Middle frontal gyrus (tissue), 1 donor: ENCODE measurements around the gene POMGNT1.
"Not testable (repeated sequence)": the region's sequence is repeated elsewhere in the genome, so short reads cannot be mapped to it uniquely, and the experiment has no call there.

Source experiments
- DNase-seq: peaks from one replicate; pipeline ENCODE4 v3.0.0-alpha.2; 2015; ENCODE audit warnings: low spot score; ENCODE audit errors: extremely low spot score

POMGNT1 gene

GRCh38 chr1:46197964-46198811 lies at the start of gene POMGNT1:
POMGNT1 (minus strand) TSS chr1:46198434; CDS start chr1:46197821, 613 bp downstream.
- peak; percentile 36 for DNase-seq

DNA sequence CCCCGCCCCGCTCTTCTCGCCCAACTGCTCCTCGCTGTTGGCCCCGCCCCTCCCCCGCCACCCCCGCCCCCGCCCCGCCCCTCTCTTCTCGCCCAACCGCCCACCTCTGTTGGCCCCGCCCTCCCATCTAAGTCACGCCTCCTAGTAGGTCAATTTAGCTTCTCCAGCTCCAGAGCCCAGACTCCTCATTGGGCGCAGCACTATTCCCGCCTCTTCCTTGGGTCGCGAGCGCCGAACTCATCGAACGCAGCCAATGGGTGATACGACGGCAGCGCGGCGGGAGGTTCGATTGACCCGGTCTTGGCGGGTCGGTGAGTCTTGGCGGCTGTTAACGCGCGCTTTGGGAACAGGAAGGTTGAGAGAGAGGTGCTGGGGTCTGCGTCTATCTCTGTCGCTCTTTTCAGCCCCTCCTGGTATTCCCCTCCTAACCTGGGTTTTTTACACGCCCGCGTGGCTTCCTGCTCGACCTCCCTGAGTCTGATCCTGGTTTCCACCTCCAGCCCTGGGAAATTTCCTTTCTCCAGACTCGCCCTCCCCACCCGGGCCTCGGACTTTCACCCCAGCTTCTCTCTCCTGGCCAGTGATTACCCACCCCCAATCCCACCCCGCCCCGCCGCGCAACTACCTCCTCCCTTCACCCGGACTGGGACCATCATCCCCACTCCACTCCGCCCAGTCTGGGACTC lies 49.3 kb upstream of the POMGNT1 start, which contains the start of gene RAD54L:
TSS of gene RAD54L (plus strand) at position 328 of the 686 bp plus-strand sequence. CDS start 643 bp downstream, outside the sequence.
- peak; percentile 96 for DNase-seq

DNA sequence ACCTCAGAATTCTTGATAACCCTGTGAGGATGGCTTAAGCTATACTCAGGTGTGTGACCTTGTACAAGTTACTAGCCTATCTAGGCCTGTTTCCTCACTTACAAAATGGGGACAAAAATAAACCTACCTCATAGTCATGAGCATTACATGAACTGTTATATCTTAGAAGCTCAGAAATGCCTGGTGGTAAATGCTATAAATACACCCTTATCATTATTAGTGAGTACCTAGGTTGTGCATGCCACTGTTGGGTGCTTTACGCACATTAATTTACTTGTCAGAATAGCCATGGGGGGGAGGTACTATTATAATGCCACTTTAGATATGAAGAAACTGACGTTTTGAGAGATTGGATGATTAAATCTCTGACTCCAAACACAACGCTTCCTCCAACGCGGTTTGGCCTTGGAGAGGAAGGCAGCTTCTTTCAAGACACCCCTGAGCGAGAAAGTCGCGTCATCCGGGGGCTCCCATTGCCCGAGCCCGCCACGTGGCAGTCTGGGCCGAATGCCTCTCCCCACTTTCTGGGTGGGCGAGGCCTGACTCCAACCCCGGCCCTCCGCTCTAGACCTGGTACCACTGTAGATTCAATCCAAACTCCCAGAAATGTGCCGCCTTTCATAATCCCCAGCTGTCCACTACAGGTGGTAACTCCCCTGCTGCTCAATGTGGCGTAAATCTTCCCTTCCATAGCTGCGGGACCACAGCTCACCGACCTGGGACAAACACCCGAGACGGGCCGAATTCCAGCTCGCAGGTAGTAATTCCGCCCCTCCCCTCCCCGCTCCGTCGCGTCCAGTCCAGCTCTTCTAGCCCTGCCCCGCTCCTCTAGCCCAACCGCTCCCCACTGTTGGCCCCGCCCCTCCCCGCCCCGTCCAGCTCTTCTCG lies 48.6 kb upstream of the POMGNT1 start:
- DNase-seq, result no peak

DNA sequence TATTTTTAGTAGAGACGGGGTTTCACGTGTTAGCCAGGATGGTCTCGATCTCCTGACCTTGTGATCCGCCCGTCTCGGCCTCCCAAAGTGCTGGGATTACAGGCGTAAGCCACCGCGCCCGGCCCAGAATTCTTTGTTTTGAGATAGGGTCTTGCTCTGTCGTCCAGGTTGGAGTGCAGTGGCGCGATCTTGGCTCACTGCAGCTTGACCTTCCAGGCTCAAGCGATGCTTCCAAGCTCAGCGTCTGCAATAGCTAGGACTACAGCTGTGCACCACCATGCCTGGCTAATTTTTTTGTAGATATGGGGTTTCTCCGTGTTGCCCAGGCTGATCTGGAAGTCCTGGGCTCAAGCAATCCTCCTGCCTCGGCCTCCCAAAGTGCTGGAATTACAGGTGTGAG lies 47.9 kb upstream of the POMGNT1 start:
- not testable (repeated sequence) for DNase-seq

DNA sequence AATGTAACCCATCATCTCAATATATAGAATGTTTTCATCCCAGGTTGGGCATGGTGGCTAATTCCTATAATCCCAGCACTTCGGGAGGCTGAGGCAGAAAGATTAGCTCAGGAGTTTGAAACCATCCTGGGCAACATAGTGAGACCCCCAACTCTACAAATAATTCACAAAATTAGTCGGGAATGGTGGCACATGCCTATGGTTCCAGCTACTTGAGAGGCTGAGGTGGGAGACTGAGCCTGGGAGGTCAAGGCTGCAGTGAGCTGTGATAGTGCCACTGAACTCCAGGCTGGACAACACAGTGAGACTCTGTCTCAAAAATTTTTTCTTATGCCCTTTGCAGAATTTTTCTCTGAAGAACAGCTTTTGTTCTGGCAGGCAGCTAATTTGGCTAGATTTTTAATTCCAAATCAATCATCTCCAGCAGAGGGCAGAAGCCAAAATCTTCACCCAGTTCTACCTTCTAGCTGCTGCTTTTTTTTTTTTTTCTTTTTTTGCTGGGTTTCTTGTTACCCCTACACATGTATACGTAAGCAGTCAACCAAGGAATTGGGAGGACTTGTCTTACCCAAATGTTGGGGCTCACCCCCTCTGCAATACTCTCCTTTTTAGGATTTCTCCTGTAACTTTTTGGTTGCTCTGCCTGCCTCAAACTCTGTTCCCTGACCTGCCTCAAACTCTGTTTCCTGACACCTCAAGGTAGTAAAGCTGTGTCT lies 46.6 kb upstream of the POMGNT1 start:
- no peak for DNase-seq

- not testable (repeated sequence) for DNase-seq
Measured at GRCh38 chr1:46243831-46244230, 45.6 kb upstream of the POMGNT1 start.

DNA sequence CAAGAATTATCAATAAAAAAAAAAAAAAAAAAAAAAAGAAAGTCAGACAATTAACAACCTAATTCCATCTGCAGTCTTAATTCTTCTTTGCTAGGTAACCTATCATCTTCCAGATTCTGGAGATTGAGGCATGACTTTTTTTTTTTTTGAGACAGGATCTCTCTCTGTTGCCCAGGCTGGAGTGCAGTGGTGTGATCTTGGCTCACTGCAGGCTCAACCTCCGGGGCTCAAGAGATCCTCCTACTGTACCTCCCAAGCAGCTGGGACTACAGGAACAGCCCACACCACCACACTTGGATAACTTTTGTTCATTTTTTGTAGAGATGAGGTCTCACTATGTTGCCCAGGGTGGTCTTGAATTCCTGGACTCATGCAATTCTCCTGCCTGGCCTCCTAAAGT lies 44.7 kb upstream of the POMGNT1 start:
- DNase-seq, result no peak

- DNase-seq, result not testable (repeated sequence)
Measured at GRCh38 chr1:46241733-46242132, 43.5 kb upstream of the POMGNT1 start.

GRCh38 chr1:46238865-46239264 lies 40.6 kb upstream of the POMGNT1 start:
- DNase-seq, result not testable (repeated sequence)

DNA sequence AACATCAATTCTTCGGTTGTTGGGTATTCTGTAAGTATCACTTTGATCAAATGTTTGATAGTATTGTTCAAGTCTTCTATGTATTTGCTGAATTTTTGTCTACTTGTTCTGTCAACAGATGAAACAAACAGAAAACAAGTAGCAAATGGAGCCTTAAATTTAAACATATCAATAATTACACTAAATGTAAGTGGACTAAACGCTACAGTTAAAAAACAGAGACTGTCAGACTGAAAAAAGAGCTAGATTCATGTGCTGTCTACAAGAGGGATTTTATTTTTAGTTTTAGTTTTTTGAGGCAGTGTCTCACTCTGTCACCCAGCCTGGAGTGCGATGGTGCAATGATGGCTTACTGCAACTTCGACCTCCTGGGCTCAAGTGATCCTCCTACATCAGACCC lies 38.6 kb upstream of the POMGNT1 start:
- no peak for DNase-seq

- DNase-seq, result not testable (repeated sequence)
Measured at GRCh38 chr1:46231231-46231630, 33.0 kb upstream of the POMGNT1 start.

GRCh38 chr1:46224966-46225365 lies 26.7 kb upstream of the POMGNT1 start:
- no peak for DNase-seq

- DNase-seq, result peak; percentile 59
Measured at GRCh38 chr1:46223472-46223943, 25.3 kb upstream of the POMGNT1 start.

DNA sequence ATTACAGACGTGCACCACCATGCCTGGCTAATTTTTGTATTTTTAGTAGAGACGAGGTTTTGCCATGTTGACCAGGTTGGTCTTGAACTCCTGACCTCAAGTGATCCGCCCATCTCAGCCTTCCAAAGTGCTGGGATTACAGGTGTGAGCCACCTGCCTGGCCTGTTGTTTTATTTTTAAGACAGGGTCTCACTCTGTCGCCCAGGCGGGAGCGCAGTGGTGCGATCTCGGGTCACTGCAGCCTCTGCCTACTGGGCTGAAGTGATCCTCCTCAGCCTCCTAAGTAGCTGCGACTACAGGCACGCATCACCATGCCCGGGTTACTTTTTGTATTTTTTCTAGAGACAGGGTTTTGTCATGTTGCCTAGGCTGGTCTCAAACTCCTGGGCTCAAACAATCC lies 24.8 kb upstream of the POMGNT1 start:
- not testable (repeated sequence) for DNase-seq

GRCh38 chr1:46221749-46222148 lies 23.5 kb upstream of the POMGNT1 start:
- DNase-seq, result no peak

DNA sequence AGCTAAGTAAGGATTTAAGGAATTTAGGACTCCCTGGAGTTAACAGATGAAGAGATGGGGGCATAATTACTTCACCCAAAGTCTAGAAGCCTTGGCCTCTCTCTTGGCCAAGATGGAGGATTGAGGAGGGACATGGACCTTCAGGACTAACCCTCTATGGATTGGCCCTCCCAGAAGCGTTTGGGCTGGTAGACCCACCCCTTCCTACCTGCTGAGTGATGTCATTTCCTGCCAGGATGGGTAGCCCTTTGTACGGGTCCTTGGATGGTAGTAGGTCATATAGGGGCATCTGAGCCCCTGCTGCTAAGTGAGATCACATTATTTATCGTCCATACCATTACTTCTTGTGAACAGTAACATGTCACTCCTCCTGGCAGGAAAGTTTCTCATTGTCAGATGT lies 22.6 kb upstream of the POMGNT1 start:
- no peak for DNase-seq

- DNase-seq, result no peak
Measured at GRCh38 chr1:46219551-46220520, 21.6 kb upstream of the POMGNT1 start.

GRCh38 chr1:46218443-46218842 lies 20.2 kb upstream of the POMGNT1 start:
- no peak for DNase-seq

- no peak for DNase-seq
Measured at GRCh38 chr1:46215504-46215903, 17.3 kb upstream of the POMGNT1 start.
